ENCODE data around the gene MSANTD3.
A peak's percentile ranks its signal among the peaks of the same experiment; 100 is the strongest.

Gene MSANTD3

GRCh38 chr9:100465761-100466160 is 38.8 kb downstream of the MSANTD3 start:
- DNase-seq (ENCODE audit: low spot score), result no peak

GRCh38 chr9:100466171-100466828 is 39.4 kb downstream of the MSANTD3 start:
- no peak for DNase-seq (ENCODE audit: low spot score)

- DNase-seq (ENCODE audit: low spot score), result no peak
Observed at GRCh38 chr9:100466829-100467221, 39.9 kb downstream of the MSANTD3 start.

GRCh38 chr9:100468041-100468440 is 41.1 kb downstream of the MSANTD3 start:
- DNase-seq (ENCODE audit: low spot score), result no peak

- no peak for DNase-seq (ENCODE audit: low spot score)
Observed at GRCh38 chr9:100472268-100472667, 45.3 kb downstream of the MSANTD3 start.

- DNase-seq (ENCODE audit: low spot score), result peak; percentile 69
Observed at GRCh38 chr9:100472788-100473275, 45.9 kb downstream of the MSANTD3 start, which contains the start of gene TMEFF1. TMEFF1 (plus strand) TSS chr9:100473149; CDS start chr9:100473545, 396 bp downstream.

- peak; percentile 54 for DNase-seq (ENCODE audit: low spot score)
Observed at GRCh38 chr9:100473276-100474081, 46.5 kb downstream of the MSANTD3 start.

GRCh38 chr9:100474082-100474923 is 47.4 kb downstream of the MSANTD3 start:
- no peak for DNase-seq (ENCODE audit: low spot score)

- DNase-seq (ENCODE audit: low spot score), result no peak
Observed at GRCh38 chr9:100474924-100475276, 48.0 kb downstream of the MSANTD3 start.

GRCh38 chr9:100477241-100477640 is 50.3 kb downstream of the MSANTD3 start:
- DNase-seq (ENCODE audit: low spot score), result no peak

GRCh38 chr9:100478192-100478591 is 51.2 kb downstream of the MSANTD3 start:
- no peak for DNase-seq (ENCODE audit: low spot score)

GRCh38 chr9:100479820-100480219 is 52.9 kb downstream of the MSANTD3 start:
- no peak for DNase-seq (ENCODE audit: low spot score)

GRCh38 chr9:100485196-100485595 is 58.3 kb downstream of the MSANTD3 start:
- no peak for DNase-seq (ENCODE audit: low spot score)

- no peak for DNase-seq (ENCODE audit: low spot score)
Observed at GRCh38 chr9:100486479-100487176, 59.7 kb downstream of the MSANTD3 start.

- DNase-seq (ENCODE audit: low spot score), result no peak
Observed at GRCh38 chr9:100488177-100488576, 61.2 kb downstream of the MSANTD3 start.

- DNase-seq (ENCODE audit: low spot score), result no peak
Observed at GRCh38 chr9:100489836-100490235, 62.9 kb downstream of the MSANTD3 start.

- DNase-seq (ENCODE audit: low spot score), result no peak
Observed at GRCh38 chr9:100492952-100493351, 66.0 kb downstream of the MSANTD3 start.

- no peak for DNase-seq (ENCODE audit: low spot score)
Observed at GRCh38 chr9:100498592-100498991, 71.6 kb downstream of the MSANTD3 start.

GRCh38 chr9:100499460-100499859 is 72.5 kb downstream of the MSANTD3 start:
- peak; percentile 15 for DNase-seq (ENCODE audit: low spot score)

- DNase-seq (ENCODE audit: low spot score), result no peak
Observed at GRCh38 chr9:100499866-100500265, 72.9 kb downstream of the MSANTD3 start.

Data from germinal center (tissue), 1 donor.